GM12878 (cell line): Measurements from ENCODE around the gene TNIP1. TPM values are rescaled to one million over a fixed set of nuclear protein-coding genes. Genes with fewer than 3 reads are reported as not detected.

ENCODE experiments used
- BCL11A ChIP-seq: IDR thresholded peaks from 2 replicates; pipeline ENCODE4 v1.6.1; 2011; ENCODE audit warnings: low read depth, low read length
- CBX3 ChIP-seq: fragments of 200-600 bp; sonication (generic); IDR thresholded peaks from 2 replicates; pipeline ENCODE4 v1.6.1; 2016; ENCODE audit warnings: low read depth, borderline replicate concordance
- CREM ChIP-seq: IDR thresholded peaks from 2 replicates; pipeline ENCODE4 v1.6.1; 2014; ENCODE audit warnings: antibody characterized with exemption, low read depth
- ETV6 ChIP-seq, 2 experiments: fragments of 450-650 bp in 1 of 2; IDR thresholded peaks in 1 of 2; conservative IDR thresholded peaks in 1 of 2; 2 replicates each; pipeline ENCODE4 v1.6.1; 2014; ENCODE audit warnings: antibody characterized with exemption in 1 of 2, borderline replicate concordance in 1 of 2, low read depth in 1 of 2, mild to moderate bottlenecking in 1 of 2, moderate library complexity in 1 of 2
- HCFC1 ChIP-seq: fragments of 150-350 bp; IDR thresholded peaks from 2 replicates; pipeline ENCODE4 v1.6.1; 2014; ENCODE audit warnings: low read length
- MEF2A ChIP-seq: IDR thresholded peaks from 2 replicates; pipeline ENCODE4 v1.6.1; 2011; ENCODE audit warnings: low read depth, mild to moderate bottlenecking, low read length, moderate library complexity; ENCODE audit not compliant: insufficient read depth
- MTA3 ChIP-seq: IDR thresholded peaks from 2 replicates; pipeline ENCODE4 v1.6.1; 2012; ENCODE audit warnings: low read length, inconsistent platforms, borderline replicate concordance
- NBN ChIP-seq: fragments of 450-650 bp; IDR thresholded peaks from 2 replicates; pipeline ENCODE4 v1.6.1; 2016
- NFXL1 ChIP-seq: fragments of 450-650 bp; IDR thresholded peaks from 2 replicates; pipeline ENCODE4 v1.6.1; 2017; ENCODE audit warnings: antibody characterized with exemption, mild to moderate bottlenecking, borderline replicate concordance
- PAX5 ChIP-seq: IDR thresholded peaks from 2 replicates; pipeline ENCODE4 v1.6.1; 2011; ENCODE audit warnings: low read depth, low read length, borderline replicate concordance
- RBBP5 ChIP-seq: fragments of 200-600 bp; sonication (generic); conservative IDR thresholded peaks from 2 replicates; pipeline ENCODE4 v1.6.1; 2016
- SMARCA5 ChIP-seq: fragments of 450-650 bp; IDR thresholded peaks from 2 replicates; pipeline ENCODE4 v1.6.1; 2017; ENCODE audit warnings: mild to moderate bottlenecking
- TARDBP ChIP-seq: IDR thresholded peaks from 2 replicates; pipeline ENCODE4 v1.6.1; 2016; ENCODE audit warnings: borderline replicate concordance
- WRNIP1 ChIP-seq: IDR thresholded peaks from 2 replicates; pipeline ENCODE4 v1.6.1; 2011; ENCODE audit warnings: low read depth, low read length, improper control_type of control experiment, borderline replicate concordance
- YY1 ChIP-seq: IDR thresholded peaks from 2 replicates; pipeline ENCODE4 v1.6.1; 2011; ENCODE audit warnings: low read depth, mild to moderate bottlenecking, low read length
- polyA plus RNA-seq, 11 experiments: library from polyadenylated mRNA; depleted of rRNA in 4 of 11; unstranded in 6 of 11; stranded (reverse) in 5 of 11; fragments of >200 nt; fragmentation: Nextera tagmentation in 4 of 11; fragmentation: Illumina TruSeq in 1 of 11; extraction: Ambion mirVana in 4 of 11; extraction: Trizol in 1 of 11; gene quantifications; 1 replicate in 1 of 11; 2 replicates in 10 of 11; pipeline versions ENCODE4 v1.2.1 to v1.2.3, GENCODE V29; 2011 to 2016; ENCODE audit warnings: inconsistent platforms in 2 of 11, missing spikeins in 2 of 11, low read depth in 1 of 11
- total RNA-seq, 4 experiments: library from RNA; depleted of rRNA in 3 of 4; stranded (reverse); fragments of >200 nt in 3 of 4; fragmentation: Illumina TruSeq in 1 of 4; extraction: Trizol in 1 of 4; gene quantifications; 2 replicates each; pipeline versions ENCODE4 v1.2.1 to v1.2.3, GENCODE V29; 2013 to 2021
- TF ChIP-seq, protein P1 (sequence below): fragments of 450-650 bp; IDR thresholded peaks from 2 replicates; pipeline ENCODE4 v1.6.1; 2017; ENCODE audit warnings: mild to moderate bottlenecking, low read depth, inconsistent platforms; ENCODE audit not compliant: poor library complexity, severe bottlenecking
- TF ChIP-seq, protein P2 (sequence below): IDR thresholded peaks from 2 replicates; pipeline ENCODE4 v1.6.1; 2011; ENCODE audit warnings: borderline replicate concordance, low read depth, mild to moderate bottlenecking, moderate library complexity, mixed read lengths, low read length; ENCODE audit not compliant: insufficient read depth; ENCODE audit errors: extremely low read length
- TF ChIP-seq, protein P3 (sequence below), 3 experiments: IDR thresholded peaks in 2 of 3; conservative IDR thresholded peaks in 1 of 3; 2 replicates each; pipeline ENCODE4 v1.5.1; 2011; ENCODE audit warnings: low read depth in 3 of 3, low read length in 3 of 3, mild to moderate bottlenecking in 3 of 3, control low read depth in 2 of 3, moderate library complexity in 2 of 3, inconsistent platforms in 1 of 3, mixed read lengths in 1 of 3; ENCODE audit not compliant: control insufficient read depth in 2 of 3, insufficient read depth in 1 of 3; ENCODE audit errors: extremely low read depth in 1 of 3
- TF ChIP-seq, protein P4 (sequence below): fragments of 450-650 bp; IDR thresholded peaks from 2 replicates; pipeline ENCODE4 v1.6.1; 2017; ENCODE audit warnings: mild to moderate bottlenecking, moderate library complexity

Gene TNIP1
- total and polyA plus RNA-seq, 10 of the 15 experiments (the other 5 are each of a cell fraction or from before 2014, with no cell fraction given) = 4.4 to 279 (median 150) TPM

DNA sequence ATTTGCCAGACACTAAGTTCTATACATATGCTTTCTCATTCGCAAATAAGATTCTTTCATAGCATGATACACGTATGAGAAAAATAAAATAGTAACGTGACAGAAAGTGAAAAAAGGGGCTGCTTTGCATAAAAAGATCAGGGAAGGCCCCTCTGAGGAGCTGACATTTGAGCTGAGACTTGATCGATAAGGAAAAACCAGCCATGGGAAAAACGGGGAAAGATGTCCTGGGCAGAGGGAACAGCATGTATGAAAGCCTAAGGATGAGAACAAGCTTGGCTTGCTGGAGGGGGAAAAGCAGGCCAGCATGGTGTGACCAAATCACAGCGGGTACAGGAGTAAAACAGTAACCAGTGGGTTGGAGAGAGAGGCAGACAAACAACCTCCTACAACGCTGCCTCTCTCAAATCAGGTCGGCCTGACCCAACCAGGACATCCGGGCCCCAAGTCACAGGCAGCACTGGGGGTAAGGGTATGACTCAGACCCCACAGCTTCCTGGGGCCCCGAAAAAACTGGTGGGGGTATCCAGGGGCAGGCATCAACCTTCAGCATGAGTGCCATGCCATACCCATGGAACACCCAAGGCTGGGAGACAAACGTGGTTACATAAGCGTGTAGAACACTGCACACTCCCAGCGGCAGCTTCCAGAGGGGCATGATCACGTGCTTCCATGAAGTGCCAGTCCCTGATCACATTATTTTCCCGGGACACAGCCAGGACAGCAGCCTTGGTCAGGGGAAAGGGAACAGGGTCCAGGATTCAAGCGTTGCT is 2.2 kb downstream of the TNIP1 start (continued):
- TF ChIP-seq, protein P1, sequence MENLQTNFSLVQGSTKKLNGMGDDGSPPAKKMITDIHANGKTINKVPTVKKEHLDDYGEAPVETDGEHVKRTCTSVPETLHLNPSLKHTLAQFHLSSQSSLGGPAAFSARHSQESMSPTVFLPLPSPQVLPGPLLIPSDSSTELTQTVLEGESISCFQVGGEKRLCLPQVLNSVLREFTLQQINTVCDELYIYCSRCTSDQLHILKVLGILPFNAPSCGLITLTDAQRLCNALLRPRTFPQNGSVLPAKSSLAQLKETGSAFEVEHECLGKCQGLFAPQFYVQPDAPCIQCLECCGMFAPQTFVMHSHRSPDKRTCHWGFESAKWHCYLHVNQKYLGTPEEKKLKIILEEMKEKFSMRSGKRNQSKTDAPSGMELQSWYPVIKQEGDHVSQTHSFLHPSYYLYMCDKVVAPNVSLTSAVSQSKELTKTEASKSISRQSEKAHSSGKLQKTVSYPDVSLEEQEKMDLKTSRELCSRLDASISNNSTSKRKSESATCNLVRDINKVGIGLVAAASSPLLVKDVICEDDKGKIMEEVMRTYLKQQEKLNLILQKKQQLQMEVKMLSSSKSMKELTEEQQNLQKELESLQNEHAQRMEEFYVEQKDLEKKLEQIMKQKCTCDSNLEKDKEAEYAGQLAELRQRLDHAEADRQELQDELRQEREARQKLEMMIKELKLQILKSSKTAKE = peak; percentile 68
- TF ChIP-seq YY1 = 0 out of 2 replicates have a peak, but pooled peaks have one; percentile 33
- 0 out of 2 replicates have a peak, but pooled peaks have one; percentile 40 for TF ChIP-seq MEF2A
- no peak for TF ChIP-seq TARDBP
- no peak for TF ChIP-seq RBBP5
- TF ChIP-seq, protein P2, sequence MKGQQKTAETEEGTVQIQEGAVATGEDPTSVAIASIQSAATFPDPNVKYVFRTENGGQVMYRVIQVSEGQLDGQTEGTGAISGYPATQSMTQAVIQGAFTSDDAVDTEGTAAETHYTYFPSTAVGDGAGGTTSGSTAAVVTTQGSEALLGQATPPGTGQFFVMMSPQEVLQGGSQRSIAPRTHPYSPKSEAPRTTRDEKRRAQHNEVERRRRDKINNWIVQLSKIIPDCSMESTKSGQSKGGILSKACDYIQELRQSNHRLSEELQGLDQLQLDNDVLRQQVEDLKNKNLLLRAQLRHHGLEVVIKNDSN = peak; percentile 63
- TF ChIP-seq ETV6 (conservative IDR thresholded peaks at IDR 0.05 in 1 of 2, IDR thresholded peaks at IDR 0.05 in 1 of 2; ENCODE audit: borderline replicate concordance in 1 of 2, low read depth in 1 of 2) = peak in 1 of 2 experiments; percentile 68; a peak in 2 of 4 replicates
- no peak for TF ChIP-seq NFXL1
- TF ChIP-seq SMARCA5 = no peak
- no peak for TF ChIP-seq HCFC1
- TF ChIP-seq, protein P3, sequence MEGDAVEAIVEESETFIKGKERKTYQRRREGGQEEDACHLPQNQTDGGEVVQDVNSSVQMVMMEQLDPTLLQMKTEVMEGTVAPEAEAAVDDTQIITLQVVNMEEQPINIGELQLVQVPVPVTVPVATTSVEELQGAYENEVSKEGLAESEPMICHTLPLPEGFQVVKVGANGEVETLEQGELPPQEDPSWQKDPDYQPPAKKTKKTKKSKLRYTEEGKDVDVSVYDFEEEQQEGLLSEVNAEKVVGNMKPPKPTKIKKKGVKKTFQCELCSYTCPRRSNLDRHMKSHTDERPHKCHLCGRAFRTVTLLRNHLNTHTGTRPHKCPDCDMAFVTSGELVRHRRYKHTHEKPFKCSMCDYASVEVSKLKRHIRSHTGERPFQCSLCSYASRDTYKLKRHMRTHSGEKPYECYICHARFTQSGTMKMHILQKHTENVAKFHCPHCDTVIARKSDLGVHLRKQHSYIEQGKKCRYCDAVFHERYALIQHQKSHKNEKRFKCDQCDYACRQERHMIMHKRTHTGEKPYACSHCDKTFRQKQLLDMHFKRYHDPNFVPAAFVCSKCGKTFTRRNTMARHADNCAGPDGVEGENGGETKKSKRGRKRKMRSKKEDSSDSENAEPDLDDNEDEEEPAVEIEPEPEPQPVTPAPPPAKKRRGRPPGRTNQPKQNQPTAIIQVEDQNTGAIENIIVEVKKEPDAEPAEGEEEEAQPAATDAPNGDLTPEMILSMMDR (IDR thresholded peaks at IDR 0.05 in 2 of 3, conservative IDR thresholded peaks at IDR 0.05 in 1 of 3; ENCODE audit: control insufficient read depth in 2 of 3, extremely low read depth in 1 of 3, insufficient read depth in 1 of 3, low read depth in 3 of 3, low read length in 3 of 3) = no peak
- TF ChIP-seq CBX3 = no peak
- peak; percentile 72; the same call in 1 of the 2 replicates for TF ChIP-seq CREM
- TF ChIP-seq MTA3 = no peak
- TF ChIP-seq NBN = peak; percentile 56; the same call in 1 of the 2 replicates
- TF ChIP-seq BCL11A = 0 out of 2 replicates have a peak, but pooled peaks have one; percentile 7
- TF ChIP-seq, protein P4, sequence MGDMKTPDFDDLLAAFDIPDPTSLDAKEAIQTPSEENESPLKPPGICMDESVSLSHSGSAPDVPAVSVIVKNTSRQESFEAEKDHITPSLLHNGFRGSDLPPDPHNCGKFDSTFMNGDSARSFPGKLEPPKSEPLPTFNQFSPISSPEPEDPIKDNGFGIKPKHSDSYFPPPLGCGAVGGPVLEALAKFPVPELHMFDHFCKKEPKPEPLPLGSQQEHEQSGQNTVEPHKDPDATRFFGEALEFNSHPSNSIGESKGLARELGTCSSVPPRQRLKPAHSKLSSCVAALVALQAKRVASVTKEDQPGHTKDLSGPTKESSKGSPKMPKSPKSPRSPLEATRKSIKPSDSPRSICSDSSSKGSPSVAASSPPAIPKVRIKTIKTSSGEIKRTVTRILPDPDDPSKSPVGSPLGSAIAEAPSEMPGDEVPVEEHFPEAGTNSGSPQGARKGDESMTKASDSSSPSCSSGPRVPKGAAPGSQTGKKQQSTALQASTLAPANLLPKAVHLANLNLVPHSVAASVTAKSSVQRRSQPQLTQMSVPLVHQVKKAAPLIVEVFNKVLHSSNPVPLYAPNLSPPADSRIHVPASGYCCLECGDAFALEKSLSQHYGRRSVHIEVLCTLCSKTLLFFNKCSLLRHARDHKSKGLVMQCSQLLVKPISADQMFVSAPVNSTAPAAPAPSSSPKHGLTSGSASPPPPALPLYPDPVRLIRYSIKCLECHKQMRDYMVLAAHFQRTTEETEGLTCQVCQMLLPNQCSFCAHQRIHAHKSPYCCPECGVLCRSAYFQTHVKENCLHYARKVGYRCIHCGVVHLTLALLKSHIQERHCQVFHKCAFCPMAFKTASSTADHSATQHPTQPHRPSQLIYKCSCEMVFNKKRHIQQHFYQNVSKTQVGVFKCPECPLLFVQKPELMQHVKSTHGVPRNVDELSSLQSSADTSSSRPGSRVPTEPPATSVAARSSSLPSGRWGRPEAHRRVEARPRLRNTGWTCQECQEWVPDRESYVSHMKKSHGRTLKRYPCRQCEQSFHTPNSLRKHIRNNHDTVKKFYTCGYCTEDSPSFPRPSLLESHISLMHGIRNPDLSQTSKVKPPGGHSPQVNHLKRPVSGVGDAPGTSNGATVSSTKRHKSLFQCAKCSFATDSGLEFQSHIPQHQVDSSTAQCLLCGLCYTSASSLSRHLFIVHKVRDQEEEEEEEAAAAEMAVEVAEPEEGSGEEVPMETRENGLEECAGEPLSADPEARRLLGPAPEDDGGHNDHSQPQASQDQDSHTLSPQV = no peak
- no peak for TF ChIP-seq WRNIP1
- TF ChIP-seq PAX5 = 0 out of 2 replicates have a peak, but pooled peaks have one; percentile 23
